ENCODE measurements around the gene ZNF628.

The ZNF628 gene

DNA sequence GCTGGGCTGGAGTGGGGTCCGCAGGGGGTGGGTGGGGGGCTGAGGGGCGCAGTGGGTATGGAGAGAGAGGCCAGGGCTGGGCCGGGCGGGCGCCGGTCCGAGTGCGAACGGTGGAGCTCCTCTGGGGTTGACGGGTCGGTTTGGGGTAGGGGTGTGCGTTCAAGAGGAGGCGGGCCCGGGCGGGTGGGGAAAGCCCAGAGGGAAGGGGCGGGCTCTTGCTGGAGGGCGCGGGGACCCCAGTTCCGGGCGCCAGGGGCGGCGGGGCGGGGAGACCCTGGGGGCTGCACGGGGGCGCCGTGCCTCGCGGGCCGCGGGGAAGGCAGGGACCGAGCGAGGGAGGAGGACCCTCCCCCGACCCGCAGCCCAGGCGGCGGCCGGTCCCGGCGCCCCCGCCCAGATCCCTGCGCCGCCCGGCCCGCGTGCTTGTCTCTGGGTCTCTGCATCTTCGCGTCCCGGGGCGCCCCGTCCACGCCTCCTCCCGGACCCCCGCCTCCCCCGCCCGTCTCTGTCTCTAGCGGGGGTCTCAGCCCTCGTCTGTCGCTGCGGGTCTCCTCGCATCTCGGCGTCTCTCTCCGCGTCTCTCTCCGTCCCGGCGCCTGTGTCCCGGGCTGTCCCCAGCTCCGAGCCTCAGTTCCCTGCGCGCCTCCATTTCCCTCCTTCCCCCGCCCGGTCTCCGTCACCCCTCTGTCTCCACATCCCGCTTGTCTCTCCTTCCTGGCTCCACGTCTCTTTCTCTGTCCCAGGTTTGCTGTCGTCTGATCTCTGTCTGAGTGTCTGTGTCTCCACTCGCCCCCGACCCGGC lies 25.1 kb upstream of the ZNF628 start:
- DNase-seq (ENCODE audit: low spot score), result no peak

DNA sequence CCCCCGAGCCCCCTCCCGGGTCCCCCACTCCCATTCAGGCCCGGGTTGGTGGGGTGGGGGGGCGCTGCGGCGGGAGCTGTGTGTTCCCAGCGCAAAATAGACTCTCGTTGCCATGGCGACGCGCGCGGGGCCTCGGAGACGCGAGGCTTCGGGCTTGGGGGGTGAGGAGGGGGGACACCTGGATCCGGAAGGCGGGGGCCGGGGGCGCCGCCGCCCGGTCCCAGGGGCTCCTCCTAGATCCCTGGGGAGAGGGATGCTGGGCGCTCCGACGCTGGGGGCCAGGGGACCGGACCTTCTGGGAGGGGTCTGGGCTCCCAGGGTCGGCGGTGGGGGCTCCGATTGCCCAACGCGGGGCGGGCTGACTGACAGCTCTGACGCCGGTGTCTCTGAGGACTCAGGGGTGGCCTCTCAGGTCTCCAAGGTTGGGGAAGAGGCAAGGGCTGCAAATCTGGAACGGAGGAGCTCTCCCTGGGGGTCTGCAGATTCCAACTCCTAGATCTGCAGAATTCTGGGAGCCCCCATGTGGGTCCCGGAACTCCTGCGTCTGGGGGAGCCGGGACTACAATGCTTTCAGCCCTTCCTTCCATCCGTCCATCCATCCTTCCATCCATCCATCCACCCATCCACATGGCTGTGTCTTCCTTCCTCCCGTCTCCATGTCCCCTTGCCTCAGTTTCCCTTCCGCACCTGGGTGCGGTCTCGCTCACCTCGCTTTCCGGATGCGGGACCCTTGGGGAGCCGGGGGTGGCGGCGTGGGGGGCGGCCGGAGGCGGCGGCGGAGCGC lies 24.3 kb upstream of the ZNF628 start:
- DNase-seq (ENCODE audit: low spot score), result no peak

DNA sequence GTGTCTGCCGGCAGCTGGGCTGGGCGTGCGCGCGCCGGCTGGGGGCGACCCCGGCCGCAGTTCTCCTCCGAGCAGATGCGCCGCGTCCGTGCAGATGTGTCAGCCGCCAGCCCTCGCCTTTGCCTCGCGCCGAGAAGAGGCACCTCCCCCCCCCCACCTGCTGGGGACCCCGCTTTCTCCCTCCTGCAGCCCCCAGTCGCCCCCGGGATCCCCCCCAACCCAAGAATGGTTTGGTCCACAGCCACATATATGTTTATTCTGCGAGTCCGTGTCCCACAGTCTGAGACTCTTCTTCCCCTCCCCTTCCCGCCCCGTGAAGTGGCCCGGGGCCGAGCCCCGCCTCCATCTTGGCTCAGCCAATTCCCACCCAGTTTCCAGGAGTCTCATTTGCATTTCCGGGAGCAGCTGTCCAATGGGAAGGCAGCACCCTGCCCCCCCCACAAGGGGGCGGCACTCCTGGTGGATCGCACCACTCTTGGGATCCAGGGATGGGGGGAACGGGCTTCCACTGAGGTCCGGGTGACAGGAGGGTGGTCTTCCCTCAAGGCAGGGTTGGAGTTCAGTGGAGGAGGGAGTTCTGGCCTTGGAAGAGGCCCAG lies 23.6 kb upstream of the ZNF628 start:
- peak; percentile 84 for DNase-seq (ENCODE audit: low spot score)

DNA sequence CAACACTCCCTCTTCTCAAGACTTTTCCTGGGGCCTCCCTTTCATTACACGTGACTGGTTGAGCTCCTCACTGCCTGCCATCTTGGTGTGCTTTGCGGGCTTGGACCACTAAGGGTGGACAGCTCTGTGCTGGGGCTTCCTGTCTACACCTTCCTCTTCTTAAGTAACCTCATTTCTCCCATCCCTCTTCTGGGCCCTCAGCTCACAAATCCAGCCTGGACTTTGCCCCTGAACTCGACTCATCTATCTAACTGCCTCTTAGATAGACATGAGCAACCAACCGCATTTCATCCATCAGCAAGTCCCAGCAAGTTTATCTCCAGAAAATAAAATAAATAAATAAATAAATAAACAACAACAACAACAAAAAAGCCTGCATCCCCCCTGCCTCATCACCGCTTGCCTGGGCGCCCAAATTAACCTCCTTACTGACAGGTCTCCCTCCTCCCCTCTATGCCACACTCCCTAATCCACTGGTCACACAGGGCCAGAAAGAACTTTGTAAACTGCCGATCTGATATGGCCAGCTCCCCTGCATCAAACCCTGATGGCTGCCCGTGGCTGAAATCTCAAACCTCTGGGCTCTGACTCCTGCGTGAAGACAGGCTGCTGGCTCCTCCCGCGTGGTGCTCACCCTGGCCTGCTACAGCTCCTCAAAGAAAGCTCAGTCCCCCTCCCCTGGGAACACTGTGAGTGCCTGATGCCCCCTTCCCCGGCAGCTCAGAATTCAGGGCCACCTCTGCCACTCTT lies 22.7 kb upstream of the ZNF628 start:
- DNase-seq (ENCODE audit: low spot score), result no peak

DNA sequence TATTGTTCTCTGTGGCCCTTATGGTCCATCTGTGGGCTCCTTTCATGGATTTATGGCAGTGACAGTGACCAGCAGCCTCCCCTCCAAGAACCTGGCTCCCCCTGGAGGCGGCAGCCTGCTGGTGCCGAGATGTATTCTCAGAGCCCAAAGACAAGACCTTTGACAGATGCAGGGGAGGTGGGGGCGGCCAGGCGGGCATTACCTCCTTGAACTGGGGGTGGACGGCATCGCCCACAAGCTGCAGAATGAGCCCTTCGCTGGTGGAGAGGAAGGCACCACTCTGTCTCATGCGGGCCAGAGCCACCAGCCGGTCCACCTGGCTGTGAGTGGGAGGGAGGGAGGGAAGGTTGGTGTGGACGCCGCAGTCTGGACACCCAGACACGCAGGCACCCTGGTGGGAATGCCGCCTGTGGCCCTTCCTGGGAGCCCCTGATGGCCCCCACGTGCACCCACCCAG lies 21.6 kb upstream of the ZNF628 start:
- DNase-seq (ENCODE audit: low spot score), result peak; percentile 70

DNA sequence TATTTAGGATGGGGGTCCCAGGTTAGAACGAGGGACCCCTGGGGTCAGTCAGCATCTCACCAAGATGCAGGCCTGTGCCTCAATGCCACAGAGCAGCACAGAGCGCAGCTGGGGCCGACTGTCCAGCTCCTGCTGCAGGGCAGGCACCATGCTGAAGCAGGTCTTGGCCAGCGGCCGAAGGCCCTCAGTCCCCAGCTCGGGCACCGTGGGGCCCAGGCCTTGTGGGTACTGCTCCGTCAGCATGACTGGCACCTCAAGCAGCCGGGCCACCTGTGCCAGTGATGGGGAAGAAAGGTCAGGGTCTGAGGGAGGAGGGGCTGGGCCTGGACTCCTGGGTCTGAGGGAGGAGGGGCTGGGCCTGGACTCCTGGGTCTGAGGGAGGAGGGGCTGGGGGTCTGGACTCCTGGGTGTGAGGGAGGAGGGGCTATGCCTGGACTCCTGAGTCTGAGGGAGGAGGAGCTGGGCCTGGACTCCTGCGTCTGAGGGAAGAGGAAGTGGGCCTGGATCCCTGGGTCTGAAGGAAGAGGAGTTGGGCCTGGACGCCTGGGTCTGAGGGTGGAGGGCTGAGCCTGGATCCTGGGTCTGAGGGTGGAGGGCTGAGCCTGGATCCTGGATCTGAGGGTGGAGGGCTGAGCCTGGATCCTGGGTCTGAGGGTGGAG lies 20.7 kb upstream of the ZNF628 start:
- DNase-seq (ENCODE audit: low spot score), result no peak

DNA sequence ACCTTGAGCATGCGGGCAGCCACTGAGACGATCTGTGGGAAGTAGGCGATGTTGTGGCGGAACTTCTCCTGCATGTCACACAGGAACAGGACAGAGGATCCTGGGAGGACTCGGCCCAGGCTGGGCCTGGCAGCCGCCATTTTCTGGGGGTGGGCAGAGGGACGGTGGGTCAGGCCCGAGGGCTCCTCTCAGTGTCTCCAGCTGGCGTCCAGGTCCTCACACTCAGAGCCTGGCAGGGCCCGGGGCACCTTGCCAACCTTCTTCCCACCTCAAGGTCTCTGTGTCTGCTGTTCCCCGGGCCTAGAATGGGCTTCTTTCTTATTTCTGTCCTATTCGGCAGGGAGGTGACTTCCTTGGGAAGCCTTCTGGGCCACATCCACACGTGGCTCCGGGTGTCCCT lies 20.1 kb upstream of the ZNF628 start:
- no peak for DNase-seq (ENCODE audit: low spot score)

DNA sequence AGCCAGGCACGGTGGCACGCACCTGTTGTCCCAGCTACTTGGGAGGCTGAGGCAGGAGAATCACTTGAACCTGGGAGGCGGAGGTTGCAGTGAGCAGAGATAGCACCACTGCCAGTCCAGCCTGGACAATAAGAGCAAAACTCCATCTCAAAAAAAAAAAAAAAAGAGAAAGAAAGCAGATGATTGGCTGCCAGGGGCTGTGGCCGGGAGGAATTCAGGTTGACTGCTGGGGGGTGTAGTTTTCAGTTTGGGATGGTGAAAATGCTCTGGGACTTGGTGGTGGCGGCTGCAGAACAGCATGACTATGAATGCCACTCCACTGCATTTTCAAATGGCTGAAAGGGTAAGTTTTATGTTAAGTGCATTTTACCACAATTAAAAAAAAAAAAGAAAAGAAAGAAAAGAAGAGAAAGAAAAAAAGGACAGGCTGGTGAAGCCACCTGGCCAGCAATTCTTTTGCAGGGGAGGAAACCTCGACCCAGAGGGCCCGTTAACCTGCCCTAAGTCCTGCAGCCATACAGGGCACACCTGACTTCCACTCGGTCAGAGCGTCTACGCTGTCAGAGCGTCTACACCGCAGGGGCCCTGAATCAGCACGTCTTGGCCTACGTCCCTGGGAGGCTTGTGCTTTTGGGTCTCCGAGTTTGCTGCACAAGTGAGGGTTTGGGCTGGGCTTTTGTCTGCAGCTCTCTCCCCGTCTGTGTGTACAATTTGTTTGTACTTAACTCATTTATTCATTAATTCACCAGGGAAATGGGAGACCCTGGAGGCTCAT lies 18.5 kb upstream of the ZNF628 start:
- no peak for DNase-seq (ENCODE audit: low spot score)

DNA sequence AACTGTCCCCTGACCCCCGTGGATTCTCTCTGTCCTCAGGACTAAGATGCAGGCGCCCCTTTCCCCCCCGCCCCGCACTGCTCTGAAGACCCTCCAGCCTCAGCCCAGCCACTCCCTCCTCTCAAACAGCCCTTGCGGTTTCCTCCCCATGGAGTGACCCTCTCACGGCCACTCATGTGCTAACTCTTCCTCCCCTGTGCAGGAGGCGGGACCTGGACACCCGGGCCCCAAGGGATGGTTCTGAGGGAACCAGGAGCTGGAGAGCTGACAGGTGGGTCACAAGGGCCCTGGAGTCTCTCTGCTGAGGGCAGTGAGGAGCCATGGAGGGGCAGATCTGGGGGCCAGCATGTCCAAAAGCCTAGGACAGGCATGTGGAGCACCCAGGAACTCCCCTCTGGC lies 16.9 kb upstream of the ZNF628 start:
- DNase-seq (ENCODE audit: low spot score), result no peak

DNA sequence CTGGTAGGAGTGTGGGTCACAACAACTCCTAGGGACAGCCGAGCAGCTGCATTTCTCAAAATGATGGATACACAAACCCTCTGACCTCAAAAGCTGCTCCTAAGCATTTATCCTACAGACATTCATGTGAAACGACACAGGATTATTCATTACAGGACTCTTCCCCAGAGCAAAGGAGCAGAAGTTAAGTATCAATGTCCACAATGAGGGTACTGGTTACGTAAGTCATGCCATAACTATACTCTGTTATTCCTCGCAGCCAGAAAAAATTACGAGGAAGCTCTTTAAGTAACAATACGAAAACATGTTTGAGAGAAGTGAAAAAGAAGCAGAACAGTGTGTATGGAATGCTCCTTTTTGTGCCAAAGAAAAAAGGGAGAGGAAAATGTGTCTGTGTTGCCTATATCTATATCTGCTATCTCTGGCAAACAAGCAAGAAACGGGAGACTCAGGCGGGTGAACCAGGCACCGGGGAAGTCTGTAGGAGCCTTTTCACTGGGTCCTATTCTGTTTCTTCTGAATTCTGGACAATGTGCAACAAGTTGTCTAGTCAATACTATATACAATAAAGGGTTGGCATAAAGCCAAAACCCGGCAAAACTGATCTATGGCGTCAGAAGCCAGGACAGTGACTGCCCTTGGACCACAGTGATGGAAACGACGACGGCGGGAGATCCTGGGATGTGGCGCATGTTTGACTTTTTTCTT lies 16.3 kb upstream of the ZNF628 start:
- peak; percentile 31 for DNase-seq (ENCODE audit: low spot score)

DNA sequence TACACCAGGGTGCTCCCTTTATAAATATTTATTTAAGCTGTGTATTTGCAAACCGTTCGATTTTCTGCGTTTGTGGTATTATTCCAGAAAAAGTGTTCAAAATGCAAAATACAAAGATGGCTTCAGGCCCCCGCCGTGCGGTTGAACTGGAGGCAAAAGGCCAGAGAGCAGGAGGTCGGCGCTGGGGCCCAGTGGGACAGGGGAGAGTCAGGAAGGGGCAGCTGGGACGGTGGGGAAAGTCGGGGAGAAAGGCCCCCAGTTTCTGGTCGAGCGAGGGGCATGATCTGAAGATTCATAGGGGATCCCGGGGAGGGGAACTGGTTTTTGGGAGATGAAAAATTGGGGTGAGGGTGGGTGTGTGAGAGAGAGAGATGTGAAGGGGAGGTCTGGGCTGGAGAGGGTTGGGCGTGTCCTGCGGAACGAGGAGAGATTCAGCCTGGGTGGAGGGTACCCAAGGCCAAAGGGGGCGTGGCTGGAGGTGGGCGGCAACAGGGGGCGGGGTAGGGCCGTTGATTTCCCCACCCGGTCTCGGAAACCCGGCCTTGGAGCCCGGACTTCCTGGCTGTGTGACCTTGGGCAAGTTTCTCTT lies 15.7 kb upstream of the ZNF628 start:
- peak; percentile 74 for DNase-seq (ENCODE audit: low spot score)

DNA sequence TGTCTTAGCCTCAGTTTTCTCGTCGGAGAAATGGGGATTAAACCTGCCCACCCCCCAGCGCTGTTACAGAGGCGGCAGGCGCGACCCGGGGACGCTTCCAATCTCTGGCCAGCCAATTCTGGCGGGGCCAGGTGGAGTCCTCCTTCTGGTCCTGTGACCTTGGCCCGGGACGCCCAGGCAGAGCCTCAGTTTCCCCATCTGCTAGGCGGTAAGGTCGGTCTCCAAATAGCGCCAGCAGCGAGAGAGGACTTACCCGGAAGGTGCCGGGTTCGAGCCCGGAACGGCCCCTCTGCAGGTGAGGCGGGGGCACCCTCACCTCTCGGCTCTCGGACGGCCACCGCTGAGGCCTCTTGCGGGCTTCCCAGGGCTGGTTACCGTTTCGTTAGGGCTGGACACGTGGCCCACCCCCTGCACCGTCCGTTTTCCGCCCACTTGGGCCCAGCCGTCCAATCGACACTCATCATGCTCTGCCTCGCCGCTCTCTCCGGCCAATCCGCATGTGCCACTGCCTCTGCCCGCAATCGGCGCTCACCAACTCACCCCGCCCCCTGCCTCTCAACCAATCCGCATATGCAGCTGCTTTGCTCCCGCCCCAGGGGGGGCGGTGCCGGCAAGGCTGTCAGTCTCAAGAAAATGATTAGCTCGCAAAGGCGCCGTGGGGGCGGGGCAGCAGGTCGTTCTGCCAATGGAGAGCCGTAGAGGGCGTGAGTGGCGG lies 15.0 kb upstream of the ZNF628 start, which contains the start of gene ISOC2:
ISOC2 (minus strand) TSS at position 384 of the 715 bp plus-strand sequence. CDS start 5,156 bp downstream, outside the sequence.
- DNase-seq (ENCODE audit: low spot score), result peak; percentile 100

DNA sequence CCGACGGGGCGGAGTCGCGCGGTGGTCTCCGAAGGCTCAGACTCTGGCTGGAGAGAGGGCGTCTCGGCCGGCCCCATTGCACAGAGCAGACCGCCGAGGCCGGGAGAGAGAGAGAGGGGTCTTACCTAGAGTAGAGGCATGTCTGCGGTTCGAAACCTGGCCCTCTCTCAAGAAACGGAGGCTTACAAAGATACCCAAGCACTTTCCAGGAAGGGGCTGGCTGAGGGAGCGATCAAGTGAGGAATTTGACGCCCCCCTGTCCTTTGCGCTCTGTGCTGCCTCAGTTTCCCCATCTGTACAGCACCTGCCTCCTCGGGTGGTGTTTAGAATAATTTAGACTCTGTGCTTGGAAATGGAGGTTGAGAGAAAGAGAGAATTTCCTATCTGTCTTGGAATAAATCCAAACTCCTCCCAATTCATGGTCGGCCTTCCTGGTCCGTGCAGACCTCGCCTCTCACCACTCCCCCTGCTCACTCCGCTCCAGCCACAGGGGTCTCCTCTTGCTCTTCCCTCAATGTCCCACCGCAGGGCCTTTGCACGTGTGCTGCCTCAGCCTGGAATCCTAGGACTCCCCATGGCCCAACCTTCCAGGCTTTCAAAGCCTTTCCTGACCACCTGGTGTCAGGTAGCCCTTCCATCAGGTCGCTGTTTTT lies 14.3 kb upstream of the ZNF628 start:
- peak; percentile 73 for DNase-seq (ENCODE audit: low spot score)

DNA sequence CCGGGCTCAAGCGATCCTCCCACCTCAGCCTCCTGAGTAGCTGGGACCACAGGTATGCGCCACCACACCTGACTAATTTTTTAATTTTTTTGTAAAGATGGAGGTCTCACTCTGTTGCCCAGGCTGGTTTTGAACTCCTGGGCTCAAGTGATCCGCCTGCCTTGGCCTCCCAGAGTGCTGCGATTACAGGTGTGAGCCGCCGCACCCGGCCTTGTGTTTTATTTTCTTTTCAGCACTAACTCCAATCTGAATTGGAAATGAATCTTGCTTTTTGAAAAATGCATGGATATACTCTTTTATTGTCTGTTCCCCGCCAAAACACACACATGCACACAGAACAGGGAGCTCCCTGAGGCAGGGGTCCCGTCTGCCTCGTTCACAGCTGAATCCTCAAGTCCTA lies 13.7 kb upstream of the ZNF628 start:
- DNase-seq (ENCODE audit: low spot score), result no peak

DNA sequence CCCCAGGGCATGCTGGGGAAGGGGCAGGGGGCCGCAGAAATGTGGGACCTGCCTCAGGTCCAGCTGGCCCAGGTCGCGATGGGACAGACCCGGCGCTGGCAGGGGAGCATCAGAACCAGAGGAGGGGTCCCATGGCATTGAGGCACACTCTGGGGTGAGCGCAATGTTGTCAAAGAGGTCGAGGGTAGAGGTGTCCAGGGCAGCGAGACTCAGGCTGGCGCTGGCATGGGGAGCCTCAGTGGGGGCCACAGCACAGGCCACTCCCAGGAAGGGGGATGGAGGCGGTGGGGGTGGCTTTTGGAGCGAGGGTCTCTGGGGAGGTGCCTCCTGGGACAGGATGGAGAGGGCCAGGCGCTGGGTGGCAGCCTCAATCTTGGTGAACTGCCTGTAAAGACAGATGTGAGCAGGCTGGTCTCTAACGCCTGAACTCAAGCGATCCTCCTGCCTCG lies 12.8 kb upstream of the ZNF628 start:
- DNase-seq (ENCODE audit: low spot score), result no peak

DNA sequence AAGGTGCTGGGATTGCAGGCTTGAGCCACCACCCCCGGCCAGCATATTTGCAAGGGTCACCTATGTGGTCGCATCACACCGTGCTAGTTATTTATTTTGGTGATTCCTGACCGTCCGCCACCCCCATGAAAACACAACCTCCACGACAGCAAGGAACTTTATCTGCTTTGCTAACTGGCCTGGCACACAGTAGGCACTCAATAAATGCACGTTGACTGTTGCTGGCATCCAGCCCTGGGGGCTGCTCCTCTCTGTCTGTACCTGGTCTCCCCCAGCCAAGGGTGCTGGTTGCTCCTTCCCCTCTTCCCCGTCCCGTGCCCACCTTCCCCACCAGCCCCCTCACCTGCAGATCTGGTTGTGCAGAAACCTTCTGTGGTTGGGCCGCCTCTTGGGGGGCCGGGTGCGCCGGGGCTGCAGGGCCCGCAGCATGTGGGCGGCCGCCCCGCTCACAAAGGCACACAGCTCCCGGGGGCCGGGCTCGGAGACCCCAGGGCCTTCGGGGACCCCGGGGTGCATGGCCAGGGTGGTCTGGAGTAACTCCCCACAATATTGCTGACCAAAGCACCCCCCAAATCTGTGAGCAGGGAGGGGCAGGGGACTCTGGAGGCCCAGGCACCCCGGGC lies 12.3 kb upstream of the ZNF628 start:
- no peak for DNase-seq (ENCODE audit: low spot score)

DNA sequence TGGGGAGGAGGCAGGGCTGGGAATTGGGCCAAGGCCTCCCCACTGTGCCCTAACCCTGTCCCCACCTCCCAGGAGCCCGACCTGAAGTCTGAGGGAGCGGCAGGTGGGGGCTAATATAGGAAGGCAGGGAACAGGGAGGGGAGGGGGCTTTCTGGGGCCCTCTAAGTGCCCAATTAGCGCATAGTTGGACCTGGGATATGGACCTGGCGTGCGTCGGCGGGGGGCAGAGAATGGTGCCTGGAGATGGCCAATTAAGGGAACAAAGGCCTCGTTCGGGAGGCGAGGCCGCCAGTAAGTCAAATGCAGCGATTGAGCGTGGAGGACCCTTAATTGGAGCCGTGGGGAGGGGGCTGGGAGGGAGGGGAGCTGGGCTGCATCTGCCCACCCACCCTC lies 11.8 kb upstream of the ZNF628 start, which contains the start of gene C19orf85:
C19orf85 (minus strand) TSS at position 90 of the 393 bp plus-strand sequence. CDS start 197 bp downstream, outside the sequence.
- DNase-seq (ENCODE audit: low spot score), result no peak
